ENCODE results near the gene RC3H1. TPM values are rescaled to one million over a fixed set of nuclear protein-coding genes. Genes with fewer than 3 reads are reported as not detected.
A peak's percentile ranks its signal among the peaks of the same experiment; 100 is the strongest.
"Not testable (repeated sequence)": the region's sequence is repeated elsewhere in the genome, so short reads cannot be mapped to it uniquely, and the experiment has no call there.

The RC3H1 gene
- 5.4 TPM for polyA plus RNA-seq (2013, experiment 1 of 2; ENCODE audit: insufficient read length)
- polyA plus RNA-seq (2013, experiment 2 of 2; ENCODE audit: insufficient read length), result 4.9 TPM

DNA sequence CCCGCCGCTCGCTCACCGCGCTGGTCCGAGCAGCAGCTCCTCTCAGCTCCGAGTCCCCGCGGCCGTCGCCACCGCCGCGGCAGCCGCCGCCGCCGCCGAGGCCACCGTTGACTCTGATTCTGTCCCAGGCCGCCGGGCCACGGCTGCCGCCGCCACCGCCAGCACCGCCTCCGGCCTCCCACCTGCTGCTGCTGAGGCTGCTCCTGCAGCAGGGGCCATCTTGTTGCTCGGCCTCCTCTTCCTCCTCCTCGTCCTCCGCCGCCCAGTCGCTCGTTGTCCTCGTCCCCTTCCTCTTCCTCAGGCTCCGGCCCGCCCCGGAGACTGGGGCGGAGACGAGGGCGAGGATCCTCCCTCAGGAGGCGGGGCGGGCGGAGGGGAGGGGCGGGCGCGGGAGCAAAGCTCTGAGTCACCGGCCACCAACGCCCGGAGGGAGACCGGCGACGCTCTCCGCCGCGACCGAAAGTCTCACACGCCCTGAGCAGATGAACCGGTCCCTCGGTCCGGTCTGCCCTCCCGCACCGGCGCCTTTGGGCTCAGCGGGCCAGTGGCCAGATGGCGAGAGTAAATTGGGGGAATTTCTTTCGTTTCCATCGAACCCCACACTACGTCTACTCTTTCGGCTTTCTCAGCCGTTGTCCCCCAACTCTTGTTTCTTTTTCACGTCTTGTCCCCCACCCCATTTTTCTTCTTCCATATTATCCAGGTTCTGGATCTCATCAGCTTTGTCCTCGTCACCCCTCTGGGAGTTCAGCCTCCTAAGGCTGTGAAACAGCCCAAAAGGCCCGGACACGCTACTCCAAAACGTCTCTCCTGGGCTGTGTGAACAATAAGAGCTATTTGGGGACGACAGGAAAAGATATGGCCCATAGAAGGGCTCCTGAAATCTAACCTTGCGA, at the start of gene RC3H1:
RC3H1 (minus strand) TSS at position 278 of the 896 bp plus-strand sequence. CDS start 29,372 bp downstream, outside the sequence.
- DNase-seq, result peak; percentile 85

DNA sequence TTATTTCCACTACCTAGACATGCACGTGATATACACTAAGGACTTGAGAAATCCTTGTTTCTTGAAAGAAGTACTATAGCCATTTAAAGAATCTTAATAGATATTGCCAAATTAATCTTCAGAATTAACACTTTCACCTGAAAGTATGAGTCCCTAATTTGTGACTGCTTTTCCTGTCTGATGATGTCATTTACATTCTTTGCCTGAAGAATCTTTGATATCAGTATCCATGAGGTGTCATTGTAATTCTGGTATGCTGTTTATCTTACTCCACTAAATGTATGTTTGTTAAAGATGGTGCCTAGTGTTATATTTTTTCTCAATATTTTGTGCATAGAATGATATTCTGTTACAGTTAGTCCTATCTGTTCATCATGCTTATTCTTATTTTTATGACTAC, 48.5 kb upstream of the RC3H1 start:
- DNase-seq, result no peak

- DNase-seq, result peak; percentile 9
Measured at GRCh38 chr1:174068000-174068399, 45.8 kb upstream of the RC3H1 start.

DNA sequence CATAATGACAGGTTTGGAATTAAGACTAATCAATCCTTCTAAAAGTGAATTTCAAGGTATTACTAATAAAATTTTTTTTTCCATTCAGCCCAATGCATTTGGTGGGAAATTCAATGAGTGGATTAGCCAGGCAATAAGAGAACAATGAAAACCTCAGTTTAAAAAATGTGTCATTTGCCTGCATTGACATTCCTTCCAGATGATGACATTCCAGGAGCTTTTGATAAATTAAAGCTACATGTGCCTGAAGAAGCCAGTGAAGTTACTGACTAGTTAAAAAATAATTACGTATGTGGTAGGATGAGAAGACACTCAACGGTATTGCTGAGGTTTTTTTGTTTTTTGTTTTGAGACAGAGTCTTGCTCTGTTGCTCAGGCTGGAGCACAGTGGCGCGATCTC, 37.9 kb upstream of the RC3H1 start:
- peak; percentile 46 for DNase-seq

- peak; percentile 58 for DNase-seq
Measured at GRCh38 chr1:174058624-174059023, 36.5 kb upstream of the RC3H1 start.

- DNase-seq, result not testable (repeated sequence)
Measured at GRCh38 chr1:174056609-174057008, 34.5 kb upstream of the RC3H1 start.

DNA sequence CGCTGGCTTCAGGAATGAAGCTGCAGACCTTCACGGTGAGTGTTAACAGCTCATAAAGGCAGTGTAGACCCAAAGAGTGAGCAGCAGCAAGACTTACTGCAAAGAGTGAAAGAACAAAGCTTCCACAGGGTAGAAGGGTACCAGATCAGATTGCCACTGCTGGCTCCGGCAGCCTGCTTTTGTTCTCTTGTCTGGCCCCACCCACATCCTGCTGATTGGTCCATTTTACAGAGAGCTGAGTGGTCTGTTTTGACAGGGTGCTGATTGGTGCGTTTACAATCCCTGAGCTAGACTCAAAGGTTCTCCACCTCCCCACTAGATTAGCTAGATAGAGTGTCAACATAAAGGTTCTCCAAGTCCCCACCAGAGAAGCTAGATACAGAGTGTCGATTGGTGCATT, 33.6 kb upstream of the RC3H1 start:
- DNase-seq, result not testable (repeated sequence)

GRCh38 chr1:174053826-174054225, 31.7 kb upstream of the RC3H1 start:
- DNase-seq, result no peak

- DNase-seq, result no peak
Measured at GRCh38 chr1:174052621-174053020, 30.5 kb upstream of the RC3H1 start.

DNA sequence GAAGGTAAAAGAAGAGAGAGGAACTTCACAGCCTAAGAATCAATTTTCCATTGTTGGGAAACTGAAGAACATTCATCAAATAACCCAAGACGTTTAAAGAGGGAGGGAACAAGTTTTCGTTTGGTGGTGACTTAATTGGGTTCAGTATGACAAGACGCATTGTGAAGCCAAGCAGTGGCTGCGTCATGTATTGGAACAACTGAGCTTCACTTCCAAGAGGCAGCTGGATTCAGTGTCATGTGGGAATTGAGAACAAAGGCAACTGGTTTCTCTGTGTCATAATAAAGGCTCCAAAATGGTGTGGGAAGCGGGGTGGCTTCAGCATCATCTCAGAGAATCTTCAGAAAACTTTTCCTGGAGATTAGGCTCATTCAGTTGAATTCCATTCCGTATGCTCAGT, 29.8 kb upstream of the RC3H1 start:
- DNase-seq, result no peak

DNA sequence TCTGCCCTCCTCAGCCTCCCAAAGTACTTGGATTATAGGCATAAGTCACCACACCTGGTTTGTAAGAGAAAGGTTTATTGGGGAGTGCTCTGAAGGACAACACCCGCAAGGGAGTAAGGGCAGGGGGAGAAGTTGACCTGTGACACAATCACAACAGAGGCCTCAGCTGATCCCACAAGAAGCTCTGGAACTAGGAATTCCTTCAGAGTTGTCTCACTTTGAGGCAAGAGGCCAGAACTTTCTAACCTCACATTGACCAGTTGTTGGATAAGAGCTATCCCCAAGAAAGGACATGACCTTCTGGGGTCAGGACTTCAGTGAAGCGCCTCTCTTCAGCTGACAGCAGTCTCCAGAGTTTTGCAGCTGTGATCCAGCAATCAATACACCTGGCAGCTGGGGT, 27.4 kb upstream of the RC3H1 start:
- DNase-seq, result no peak

- DNase-seq, result no peak
Measured at GRCh38 chr1:174044418-174045222, 22.5 kb upstream of the RC3H1 start.

- DNase-seq, result not testable (repeated sequence)
Measured at GRCh38 chr1:174042509-174042908, 20.4 kb upstream of the RC3H1 start.

DNA sequence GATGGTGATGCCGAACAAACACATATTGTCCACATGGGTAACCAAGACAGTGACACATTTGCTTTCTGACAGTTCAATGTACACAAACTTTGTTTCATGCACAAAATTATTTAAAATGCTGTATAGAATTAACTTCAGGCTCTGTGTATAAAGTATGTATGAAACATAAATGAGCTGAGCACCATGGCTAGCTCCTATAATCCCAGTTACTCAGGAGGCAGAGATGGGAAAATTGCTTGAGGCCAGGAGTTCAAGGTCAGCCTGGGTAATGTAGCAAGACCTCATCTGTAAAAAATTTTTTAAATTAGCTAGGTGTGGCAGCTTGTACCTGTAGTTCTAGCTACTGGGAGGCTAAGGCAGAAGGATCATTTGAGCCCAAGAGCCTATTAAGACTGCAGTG, 19.2 kb upstream of the RC3H1 start:
- DNase-seq, result no peak

GRCh38 chr1:174040387-174040786, 18.2 kb upstream of the RC3H1 start:
- peak; percentile 79 for DNase-seq

DNA sequence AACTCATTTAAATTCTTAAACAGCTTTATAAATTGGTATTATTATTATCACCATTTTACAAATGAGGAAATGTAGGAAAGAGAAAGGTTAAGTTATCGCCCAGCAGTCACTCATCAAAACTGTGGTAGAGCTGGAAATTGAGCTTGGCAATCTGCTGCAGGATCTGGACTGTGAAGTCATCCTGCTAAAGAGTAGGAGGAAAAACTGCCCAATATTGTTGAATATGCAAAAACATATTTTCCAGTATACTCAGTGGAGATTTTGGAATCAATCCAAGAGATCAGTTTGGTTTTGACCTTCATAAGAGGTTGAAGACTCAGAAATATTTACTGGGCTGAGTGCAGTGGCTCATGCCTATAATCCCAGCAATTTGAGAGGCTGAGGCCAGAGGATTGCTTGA, 16.9 kb upstream of the RC3H1 start:
- no peak for DNase-seq

DNA sequence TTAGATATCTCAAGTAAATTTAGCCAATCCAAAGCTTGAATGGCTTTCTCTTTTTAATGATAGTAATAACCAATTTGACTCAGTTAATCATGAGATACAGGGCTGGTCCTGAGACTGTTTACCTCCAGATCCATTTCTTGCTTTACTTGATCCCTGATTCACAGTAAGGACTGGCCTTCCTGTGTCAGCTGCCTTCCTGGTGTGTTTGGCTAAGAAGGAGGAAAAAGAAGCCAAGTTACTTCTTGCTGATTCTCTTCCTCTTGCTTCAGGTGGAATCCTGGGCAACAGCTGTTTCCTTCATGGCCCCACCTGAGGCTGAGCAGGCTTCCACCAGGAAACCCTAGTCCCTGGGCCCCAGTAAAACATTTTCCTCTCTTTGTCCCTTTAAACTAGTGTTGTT, 14.6 kb upstream of the RC3H1 start:
- no peak for DNase-seq

GRCh38 chr1:174036204-174036603, 14.0 kb upstream of the RC3H1 start:
- DNase-seq, result no peak

- DNase-seq, result no peak
Measured at GRCh38 chr1:174032671-174033222, 10.6 kb upstream of the RC3H1 start.

- DNase-seq, result no peak
Measured at GRCh38 chr1:174031099-174031498, 8.9 kb upstream of the RC3H1 start.

- no peak for DNase-seq
Measured at GRCh38 chr1:174028495-174028894, 6.3 kb upstream of the RC3H1 start.

DNA sequence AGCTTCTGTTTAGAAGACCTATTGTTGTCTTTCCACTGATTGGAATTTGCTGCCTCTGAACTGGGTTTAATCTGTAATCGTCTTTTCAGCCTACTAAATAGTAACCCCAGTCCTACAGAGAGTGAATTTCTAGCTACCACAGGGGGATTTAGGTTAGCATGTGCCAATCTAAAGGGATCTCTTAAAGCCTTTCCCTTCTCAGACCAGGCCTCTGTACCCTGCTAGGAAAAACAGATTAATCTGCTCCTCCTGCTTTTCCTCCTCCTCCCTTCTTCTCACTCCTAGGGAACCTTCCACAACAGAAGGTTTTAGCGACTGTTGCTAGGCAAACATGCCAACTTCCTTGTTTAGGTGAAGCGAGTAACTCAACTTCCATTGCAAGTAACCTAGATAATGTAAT, 1.3 kb upstream of the RC3H1 start:
- DNase-seq, result peak; percentile 21

GRCh38 chr1:174022976-174023277, 770 bp upstream of the RC3H1 start:
- no peak for DNase-seq

All from fibroblast of skin of abdomen (primary cell).